ENCODE data around the gene CMSS1.

Gene CMSS1

GRCh38 chr3:99928771-99929744 is 111.4 kb downstream of the CMSS1 start:
- H3K4me3 ChIP-seq (ENCODE audit: control insufficient read depth, low read depth, low read length), result no peak overlapping the region
- DNase-seq (ENCODE audit: low read depth), result no peak
- TF ChIP-seq CTCF (conservative IDR thresholded peaks at IDR 0.05; ENCODE audit: control insufficient read depth, insufficient read depth, low read depth, low read length), result peak; percentile 37

GRCh38 chr3:99929745-99930139 is 112.1 kb downstream of the CMSS1 start:
- no peak overlapping the region for H3K4me3 ChIP-seq (ENCODE audit: control insufficient read depth, low read depth, low read length)
- no peak for TF ChIP-seq CTCF (conservative IDR thresholded peaks at IDR 0.05; ENCODE audit: control insufficient read depth, insufficient read depth, low read depth, low read length)
- DNase-seq (ENCODE audit: low read depth), result peak; percentile 90

GRCh38 chr3:99931059-99931458 is 113.4 kb downstream of the CMSS1 start:
- no peak for DNase-seq (ENCODE audit: low read depth)
- H3K4me3 ChIP-seq (ENCODE audit: control insufficient read depth, low read depth, low read length), result no peak overlapping the region
- TF ChIP-seq CTCF (conservative IDR thresholded peaks at IDR 0.05; ENCODE audit: control insufficient read depth, insufficient read depth, low read depth, low read length), result no peak

GRCh38 chr3:99933971-99934750 is 116.5 kb downstream of the CMSS1 start:
- TF ChIP-seq CTCF (conservative IDR thresholded peaks at IDR 0.05; ENCODE audit: control insufficient read depth, insufficient read depth, low read depth, low read length), result no peak
- no peak overlapping the region for H3K4me3 ChIP-seq (ENCODE audit: control insufficient read depth, low read depth, low read length)
- no peak for DNase-seq (ENCODE audit: low read depth)

GRCh38 chr3:99934975-99935797 is 117.5 kb downstream of the CMSS1 start:
- no peak overlapping the region for H3K4me3 ChIP-seq (ENCODE audit: control insufficient read depth, low read depth, low read length)
- DNase-seq (ENCODE audit: low read depth), result peak; percentile 32
- TF ChIP-seq CTCF (conservative IDR thresholded peaks at IDR 0.05; ENCODE audit: control insufficient read depth, insufficient read depth, low read depth, low read length), result no peak

- DNase-seq (ENCODE audit: low read depth), result peak; percentile 71
- no peak for TF ChIP-seq CTCF (conservative IDR thresholded peaks at IDR 0.05; ENCODE audit: control insufficient read depth, insufficient read depth, low read depth, low read length)
- no peak overlapping the region for H3K4me3 ChIP-seq (ENCODE audit: control insufficient read depth, low read depth, low read length)
Measured at GRCh38 chr3:99938270-99938911, 120.7 kb downstream of the CMSS1 start.
